Measurements from ENCODE around the gene LSMEM2.

GRCh38 chr3:50245251-50245745 is 33.6 kb upstream of the LSMEM2 start:
- TF ChIP-seq CTCF (IDR thresholded peaks at IDR 0.05; ENCODE audit: insufficient read depth, low read length, poor library complexity, severe bottlenecking): no peak
- no peak for TF ChIP-seq EZH2phosphoT487 (conservative IDR thresholded peaks at IDR 0.05; ENCODE audit: low read length)
